CD4-positive, alpha-beta memory T cell (primary cell): ENCODE data around the gene PTPRA. TPM values are rescaled to one million over a fixed set of nuclear protein-coding genes. Genes with fewer than 3 reads are reported as not detected.
"Not testable (repeated sequence)": the region's sequence is repeated elsewhere in the genome, so short reads cannot be mapped to it uniquely, and the experiment has no call there.

Experiments
- CTCF ChIA-PET: fragments of 350-600 bp; sonication (Branson Sonifier 250); formaldehyde crosslinking; loops from one replicate; lab custom pipeline; 2021; ENCODE audit warnings: inconsistent platforms; ENCODE audit not compliant: partially characterized antibody; lab: Charles Lee
- POLR2A ChIA-PET: fragments of 350-600 bp; sonication (Branson Sonifier 250); formaldehyde crosslinking; loops from one replicate; lab custom pipeline; 2021; ENCODE audit not compliant: partially characterized antibody; lab: Charles Lee
- DNase-seq, 5 donors: peaks; one replicate each; pipeline versions ENCODE4 v3.0.0 to v3.0.0-alpha.2; 2020 to 2022; ENCODE audit warnings: mixed read lengths in 1 of 5
- H3K27ac ChIP-seq: one replicate; pipeline ENCODE4 v1.7.0; 2013; ENCODE audit warnings: low read depth, low read length
- H3K27me3 ChIP-seq: 2 replicates; pipeline ENCODE4 v1.7.0; 2013; ENCODE audit warnings: mild to moderate bottlenecking, low read length, moderate library complexity; ENCODE audit not compliant: insufficient read depth
- H3K36me3 ChIP-seq: 2 replicates; pipeline ENCODE4 v1.7.0; 2013; ENCODE audit warnings: mild to moderate bottlenecking, low read length, moderate library complexity; ENCODE audit not compliant: insufficient read depth
- H3K4me1 ChIP-seq: 2 replicates; pipeline ENCODE4 v1.7.0; 2013; ENCODE audit warnings: mild to moderate bottlenecking, low read length, moderate library complexity; ENCODE audit not compliant: insufficient read depth
- H3K4me3 ChIP-seq, 2 donors: one replicate each; pipeline ENCODE4 v1.7.0; 2013; ENCODE audit warnings: low read length in 2 of 2, mild to moderate bottlenecking in 1 of 2
- H3K9me3 ChIP-seq, 2 donors: one replicate each; pipeline ENCODE4 v1.7.0; 2013; ENCODE audit warnings: low read length in 2 of 2, control low read depth in 1 of 2; ENCODE audit not compliant: control insufficient read depth in 1 of 2
- H3K27ac Mint-ChIP-seq, 7 donors: one replicate each; pipeline ENCODE4 v1.8.0; 2020 to 2021; ENCODE audit warnings: mixed read lengths in 7 of 7, mild to moderate bottlenecking in 6 of 7, inconsistent platforms in 3 of 7, moderate library complexity in 3 of 7
- H3K27me3 Mint-ChIP-seq, 2 donors: one replicate each; pipeline ENCODE4 v1.8.0; 2020 to 2021; ENCODE audit warnings: mixed read lengths in 2 of 2
- H3K36me3 Mint-ChIP-seq, 2 donors: one replicate each; pipeline ENCODE4 v1.8.0; 2020 to 2021; ENCODE audit warnings: mixed read lengths in 2 of 2, inconsistent platforms in 1 of 2, mild to moderate bottlenecking in 1 of 2
- H3K4me1 Mint-ChIP-seq, 4 donors: one replicate each; pipeline ENCODE4 v1.8.0; 2020 to 2021; ENCODE audit warnings: mixed read lengths in 4 of 4, mild to moderate bottlenecking in 1 of 4
- H3K4me3 Mint-ChIP-seq, 8 donors: one replicate each; pipeline ENCODE4 v1.8.0; 2020 to 2021; ENCODE audit warnings: mixed read lengths in 8 of 8, mild to moderate bottlenecking in 7 of 8, moderate library complexity in 6 of 8, inconsistent platforms in 3 of 8
- H3K9me3 Mint-ChIP-seq, 8 donors: one replicate each; pipeline ENCODE4 v1.8.0; 2020 to 2021; ENCODE audit warnings: mixed read lengths in 8 of 8, mild to moderate bottlenecking in 5 of 8, inconsistent platforms in 3 of 8, moderate library complexity in 1 of 8
- intact Hi-C: fragments of 100-400 bp; cut with micrococcal nuclease; formaldehyde crosslinking; loops from one replicate; pipeline ENCODE4 v1.15.1; 2023
- polyA plus RNA-seq, 2 donors: library from polyadenylated mRNA; unstranded; fragments of 300-500 nt; fragmentation: Illumina TruSeq; gene quantifications; one replicate each; pipeline ENCODE4 v1.2.3, GENCODE V29; 2021
- total RNA-seq, 2 experiments: library from RNA; stranded (reverse); gene quantifications; one replicate each; pipeline ENCODE4 v1.2.3, GENCODE V29; 2021

Gene PTPRA
- total and polyA plus RNA-seq, 4 experiments from 2014 or later, result 24.8 to 87.8 (median 64.7) TPM

GRCh38 chr20:3051385-3052019 lies 178.2 kb downstream of the PTPRA start:
- Mint-ChIP-seq H3K9me3 (no peaks in the 10 kb centered on the region), H3K27ac (peak overlapping the region in 2 of 7 donors; percentile 46 to 78), H3K4me3 (no peak overlapping the region), H3K4me1 (peaks cover 6 to 18% (median 9%) of the 10 kb centered on the region in 4 donors), H3K36me3 (peaks cover 12 to 16% of the 10 kb centered on the region in 2 donors), H3K27me3 (no peaks in the 10 kb centered on the region)
- H3K9me3 ChIP-seq, result no peaks in the 10 kb centered on the region
- peaks cover 19% of the 10 kb centered on the region for H3K4me1 ChIP-seq
- POLR2A ChIA-PET, result interaction anchor here (0.6 kb wide), 1 partner anchor 78 kb away, joined by 4 read pairs; no protein-coding TSS in a partner anchor
- no peak for DNase-seq
- no peaks in the 10 kb centered on the region for H3K27me3 ChIP-seq
- H3K4me3 ChIP-seq, result no peak overlapping the region
- no peak overlapping the region for H3K27ac ChIP-seq
- intact Hi-C loops, result loop anchor here (5.0 kb wide), 1 partner anchor 151 kb away; the partner anchor contains the start of gene DDRGK1
- peaks cover 20% of the 10 kb centered on the region for H3K36me3 ChIP-seq
- CTCF ChIA-PET, result interaction anchor here (0.7 to 1.1 kb wide), 3 partner anchors 45 to 1587 kb away, joined by 3 read pairs; no protein-coding TSS in a partner anchor

GRCh38 chr20:3059489-3059888 lies 186.2 kb downstream of the PTPRA start:
- Histone ChIP-seq H3K27me3 (no peaks in the 10 kb centered on the region), H3K9me3 (no peaks in the 10 kb centered on the region), H3K4me3 (no peak overlapping the region), H3K27ac (no peak overlapping the region), H3K36me3 (no peaks in the 10 kb centered on the region), H3K4me1 (no peaks in the 10 kb centered on the region)
- ChIA-PET CTCF (no interaction called here), POLR2A (no interaction called here)
- H3K27me3 Mint-ChIP-seq, result no peaks in the 10 kb centered on the region
- intact Hi-C loops, result no loop called here
- H3K27ac Mint-ChIP-seq, result peak overlapping the region in 1 of 7 donors; percentile 60
- no peak overlapping the region for H3K4me3 Mint-ChIP-seq
- DNase-seq, result no peak
- H3K9me3 Mint-ChIP-seq, result no peaks in the 10 kb centered on the region
- H3K36me3 Mint-ChIP-seq, result peaks cover 0 to 3% of the 10 kb centered on the region in 2 donors
- H3K4me1 Mint-ChIP-seq, result peaks cover 3 to 8% (median 6%) of the 10 kb centered on the region in 4 donors

DNA sequence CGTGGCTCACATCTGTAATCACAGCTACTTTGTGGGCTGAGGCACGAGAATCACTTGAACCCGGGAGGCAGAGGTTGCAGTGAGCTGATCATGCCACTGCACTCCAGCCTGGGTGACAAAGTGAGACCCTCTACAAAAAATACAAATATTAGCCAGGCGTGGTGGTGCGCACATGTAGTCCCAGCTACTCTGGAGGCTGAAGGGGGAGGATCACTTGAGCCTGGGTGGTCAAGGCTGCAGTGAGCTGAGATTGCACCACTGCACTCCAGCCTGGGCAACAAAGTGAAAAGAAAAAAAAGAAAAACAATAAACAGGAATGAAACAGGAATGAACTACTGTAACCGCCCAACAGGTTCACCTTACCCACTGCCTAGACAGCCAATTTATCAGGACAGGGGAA lies 190.8 kb downstream of the PTPRA start:
- H3K27me3 Mint-ChIP-seq, H3K27ac ChIP-seq, H3K4me3 ChIP-seq, POLR2A ChIA-PET, H3K36me3 ChIP-seq, H3K27me3 ChIP-seq, H3K9me3 ChIP-seq, DNase-seq, H3K4me3 Mint-ChIP-seq, H3K9me3 Mint-ChIP-seq, H3K36me3 Mint-ChIP-seq, H3K4me1 ChIP-seq, intact Hi-C loops: not testable (repeated sequence)
- CTCF ChIA-PET, result interaction anchor here (0.9 to 2.0 kb wide), 2 partner anchors 10 to 13 kb away, joined by 3 to 6 read pairs; no protein-coding TSS in a partner anchor
- peaks cover 5 to 13% (median 8%) of the 10 kb centered on the region in 4 donors for H3K4me1 Mint-ChIP-seq
- H3K27ac Mint-ChIP-seq, result peak overlapping the region in 1 of 7 donors; percentile 36

GRCh38 chr20:3067139-3068014 lies 194.1 kb downstream of the PTPRA start:
- CTCF ChIA-PET, result interaction anchor here (0.6 to 1.9 kb wide), 3 partner anchors 10 to 249 kb away, joined by 3 to 7 read pairs (median 3); no protein-coding TSS in a partner anchor
- Mint-ChIP-seq H3K4me3 (no peak overlapping the region), H3K4me1 (peaks cover 14 to 17% (median 14%) of the 10 kb centered on the region in 4 donors), H3K9me3 (no peaks in the 10 kb centered on the region), H3K27ac (peak overlapping the region in 1 of 7 donors; percentile 59), H3K36me3 (no peaks in the 10 kb centered on the region), H3K27me3 (no peaks in the 10 kb centered on the region)
- Histone ChIP-seq H3K4me3 (no peak overlapping the region), H3K36me3 (no peaks in the 10 kb centered on the region), H3K27me3 (no peaks in the 10 kb centered on the region), H3K27ac (no peak overlapping the region), H3K9me3 (no peaks in the 10 kb centered on the region), H3K4me1 (peaks cover 13% of the 10 kb centered on the region)
- intact Hi-C loops, result no loop called here
- POLR2A ChIA-PET, result no interaction called here
- no peak for DNase-seq

DNA sequence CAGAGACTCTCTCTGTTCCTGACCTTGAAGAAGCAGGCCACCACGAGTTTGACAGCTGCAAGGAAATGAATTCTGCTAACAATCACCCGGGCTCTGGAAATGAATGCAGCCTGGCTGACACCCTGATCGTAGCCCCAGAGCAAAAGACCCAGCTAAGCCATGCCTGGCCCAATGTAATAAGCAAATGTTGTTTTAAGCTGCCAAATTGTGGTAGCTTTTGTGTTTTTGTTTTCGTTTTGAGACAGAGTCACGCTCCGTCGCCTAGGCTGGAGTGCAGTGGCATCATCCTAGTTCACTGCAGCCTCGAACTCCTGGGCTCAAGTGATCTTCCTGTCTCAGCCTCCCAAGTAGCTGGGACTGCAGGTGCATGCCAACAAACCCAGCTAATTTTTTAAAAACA lies 194.8 kb downstream of the PTPRA start:
- Histone ChIP-seq H3K27me3 (no peaks in the 10 kb centered on the region), H3K4me3 (no peak overlapping the region), H3K27ac (no peak overlapping the region), H3K9me3 (no peaks in the 10 kb centered on the region), H3K4me1 (peaks cover 18% of the 10 kb centered on the region), H3K36me3 (no peaks in the 10 kb centered on the region)
- Mint-ChIP-seq H3K27ac (peak overlapping the region in 1 of 7 donors; percentile 59), H3K9me3 (no peaks in the 10 kb centered on the region), H3K36me3 (no peaks in the 10 kb centered on the region), H3K4me3 (no peak overlapping the region), H3K4me1 (peaks cover 16 to 20% (median 16%) of the 10 kb centered on the region in 4 donors), H3K27me3 (no peaks in the 10 kb centered on the region)
- no peak for DNase-seq
- intact Hi-C loops, result no loop called here
- POLR2A ChIA-PET, result interaction anchor here (1.3 kb wide), 1 partner anchor 89 kb away, joined by 5 read pairs; no protein-coding TSS in a partner anchor
- CTCF ChIA-PET, result interaction anchor here (1.0 to 1.9 kb wide), 3 partner anchors 10 to 249 kb away, joined by 3 to 7 read pairs (median 6); no protein-coding TSS in a partner anchor

GRCh38 chr20:3068986-3069900 lies 196.0 kb downstream of the PTPRA start:
- Mint-ChIP-seq H3K36me3 (no peaks in the 10 kb centered on the region), H3K27me3 (no peaks in the 10 kb centered on the region), H3K9me3 (no peaks in the 10 kb centered on the region), H3K4me3 (peak overlapping the region in 1 of 8 donors; percentile 43), H3K4me1 (peaks cover 16 to 20% (median 17%) of the 10 kb centered on the region in 4 donors), H3K27ac (peak overlapping the region in 1 of 7 donors; percentile 72)
- H3K4me1 ChIP-seq, result peaks cover 18% of the 10 kb centered on the region
- ChIA-PET CTCF (interaction anchor here (0.6 to 2.2 kb wide), 11 partner anchors 8 to 245 kb away, joined by 3 to 20 read pairs (median 4); no protein-coding TSS in a partner anchor), POLR2A (interaction anchor here (1.3 to 1.8 kb wide), 2 partner anchors 23 to 88 kb away, joined by 5 to 6 read pairs; no protein-coding TSS in a partner anchor)
- H3K27ac ChIP-seq, result no peak overlapping the region
- no peaks in the 10 kb centered on the region for H3K36me3 ChIP-seq
- no peaks in the 10 kb centered on the region for H3K27me3 ChIP-seq
- no peak overlapping the region for H3K4me3 ChIP-seq
- H3K9me3 ChIP-seq, result no peaks in the 10 kb centered on the region
- intact Hi-C loops, result loop anchor here (1.0 kb wide), 1 partner anchor 46 kb away; no protein-coding TSS in a partner anchor
- DNase-seq, result peak in 4 of 5 donors; percentile 19 to 37 (median 27)
